ENCODE measurements around the gene SH3D19.

- no peak for TF ChIP-seq JUN (IDR thresholded peaks at IDR 0.05)
- TF ChIP-seq POLR2A (IDR thresholded peaks at IDR 0.05; ENCODE audit: low read length), result no peak
- no peak for TF ChIP-seq CTCF (IDR thresholded peaks at IDR 0.05)
- no peak for TF ChIP-seq RCOR1 (IDR thresholded peaks at IDR 0.05; ENCODE audit: low read depth, low read length)
- no peak for TF ChIP-seq HDAC2 (IDR thresholded peaks at IDR 0.05)
- TF ChIP-seq EP300 (IDR thresholded peaks at IDR 0.05), result no peak
- no peak for TF ChIP-seq POLR2AphosphoS2 (conservative IDR thresholded peaks at IDR 0.05; ENCODE audit: low read length)
- TF ChIP-seq MAX (IDR thresholded peaks at IDR 0.05), result no peak
These were observed 85.8 kb downstream of the SH3D19 start for GRCh38 chr4:151239608-151240007.

Data from A549 (cell line).